Measurements from ENCODE around the gene PHLDB3. TPM values are rescaled to one million over a fixed set of nuclear protein-coding genes. Genes with fewer than 3 reads are reported as not detected.
"Not testable (repeated sequence)": the region's sequence is repeated elsewhere in the genome, so short reads cannot be mapped to it uniquely, and the experiment has no call there.

Gene PHLDB3
- total RNA-seq, 2 experiments from 2014 or later: 12.9 to 14.9 TPM

DNA sequence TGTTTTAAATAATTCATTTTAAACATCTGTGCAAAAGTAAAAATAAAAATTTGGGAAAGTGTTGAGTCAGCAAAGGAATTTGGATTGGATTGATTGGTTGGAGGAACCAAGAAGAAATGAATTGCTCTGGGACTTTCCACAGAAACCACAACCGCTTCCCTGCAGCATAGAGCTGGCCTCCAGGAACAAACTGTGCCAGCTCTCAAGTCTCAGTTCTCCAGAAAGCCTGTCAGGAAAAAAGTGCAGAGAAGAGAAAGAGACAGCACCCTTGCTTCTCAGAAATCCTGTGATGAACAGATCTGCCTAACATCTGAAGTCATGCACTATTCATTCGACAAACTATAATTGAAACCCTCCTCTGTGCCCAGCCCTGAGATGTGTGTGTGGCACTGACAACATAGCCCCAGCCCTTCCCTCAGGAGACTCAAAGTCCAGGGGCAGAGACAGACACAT, 54.0 kb downstream of the PHLDB3 start:
- Mint-ChIP-seq H3K4me1 (ENCODE audit: low read depth) (peaks cover 16% of the 10 kb centered on the region), H3K4me3 (no peak overlapping the region), H3K27ac (no peak overlapping the region), H3K36me3 (ENCODE audit: low read depth) (no peaks in the 10 kb centered on the region), H3K9me3 (peaks cover 4% of the 10 kb centered on the region), H3K27me3 (ENCODE audit: low read depth) (no peaks in the 10 kb centered on the region)
- CTCF ChIA-PET: interaction anchor here (11.7 kb wide), 1 partner anchor 70 kb away, joined by 230 read pairs; no protein-coding TSS in a partner anchor
- intact Hi-C loops (cut with micrococcal nuclease): no loop called here
- DNase-seq: no peak

DNA sequence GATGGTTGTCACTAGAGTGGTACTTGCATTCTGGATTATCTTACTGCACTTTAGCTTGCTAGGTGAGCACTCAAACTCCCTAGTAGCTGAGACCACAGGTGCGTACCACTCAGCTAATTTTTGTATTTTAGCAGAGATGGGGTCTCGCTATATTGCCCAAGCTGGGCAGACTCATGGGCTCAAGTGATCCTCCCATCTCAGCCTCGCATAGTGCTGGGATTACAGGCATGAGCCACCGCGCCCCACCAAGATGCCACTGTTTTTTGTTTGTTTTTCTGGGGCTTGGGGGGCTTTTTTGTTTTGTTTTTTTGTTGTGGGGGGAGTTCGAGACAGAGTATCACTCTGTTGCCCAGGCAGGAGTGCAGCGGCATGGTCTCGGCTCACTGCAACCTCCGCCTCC, 56.9 kb downstream of the PHLDB3 start:
- H3K27ac Mint-ChIP-seq: no peak overlapping the region
- intact Hi-C loops (cut with micrococcal nuclease): loop anchor here (1.0 to 10.0 kb wide), 6 partner anchors 28 to 360 kb away; partner anchors contain the start of gene PHLDB3

DNA sequence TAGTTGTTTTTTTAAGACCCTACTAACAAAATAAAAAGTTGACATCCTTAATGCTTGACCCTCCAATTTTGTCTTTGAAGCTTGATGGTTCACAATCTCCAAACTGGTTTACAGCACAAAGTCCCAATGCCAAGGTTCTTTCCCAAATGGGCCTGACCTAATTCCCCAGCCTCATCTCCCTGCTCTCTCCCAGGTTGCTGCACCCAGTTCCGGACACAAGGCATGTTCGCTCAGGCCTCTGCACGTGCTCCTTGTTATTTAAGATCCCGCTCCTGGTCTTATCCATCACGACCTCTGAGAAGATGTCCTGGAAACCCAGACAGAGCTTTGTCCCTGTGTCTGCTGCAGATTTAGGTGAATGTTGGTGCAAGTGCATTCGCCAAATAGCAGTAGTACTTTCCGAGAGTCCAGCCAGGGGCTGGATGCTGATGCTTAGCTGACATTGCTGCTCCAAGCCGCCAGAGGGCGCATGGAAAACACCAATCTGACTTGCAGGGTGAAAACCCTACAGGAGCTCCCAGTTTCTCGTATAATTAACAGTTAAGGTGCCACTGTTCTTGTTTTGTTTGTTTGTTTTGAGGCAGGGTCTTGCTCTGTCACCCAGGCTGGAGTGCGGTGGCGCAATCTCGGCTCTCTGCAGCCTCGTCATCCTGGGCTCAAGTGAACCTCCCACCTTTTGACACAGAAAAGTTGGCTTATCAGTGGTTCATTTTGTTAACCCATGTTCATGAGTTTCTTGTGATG, 57.6 kb downstream of the PHLDB3 start:
- H3K4me3 Mint-ChIP-seq: no peak overlapping the region
- CTCF ChIA-PET: interaction anchor here (0.6 to 11.7 kb wide), 33 partner anchors 8 to 298 kb away, joined by 3 to 230 read pairs (median 5); partner anchors contain the start of genes ETHE1, IRGQ, LYPD3 and PHLDB3
- no peaks in the 10 kb centered on the region for H3K27me3 Mint-ChIP-seq (ENCODE audit: low read depth)

More for the DNA sequence above, 56.9 kb downstream of the PHLDB3 start:
- no peaks in the 10 kb centered on the region for H3K36me3 Mint-ChIP-seq (ENCODE audit: low read depth)
- peaks cover 3% of the 10 kb centered on the region for H3K9me3 Mint-ChIP-seq
- CTCF ChIA-PET: interaction anchor here (0.6 to 11.7 kb wide), 31 partner anchors 9 to 1277 kb away, joined by 3 to 230 read pairs (median 5); partner anchors contain the start of genes ETHE1, IRGQ, LYPD3 and PHLDB3
- no peak for DNase-seq
- H3K4me3 Mint-ChIP-seq: no peak overlapping the region
- no peaks in the 10 kb centered on the region for H3K27me3 Mint-ChIP-seq (ENCODE audit: low read depth)
- H3K4me1 Mint-ChIP-seq (ENCODE audit: low read depth): peaks cover 21% of the 10 kb centered on the region

DNA sequence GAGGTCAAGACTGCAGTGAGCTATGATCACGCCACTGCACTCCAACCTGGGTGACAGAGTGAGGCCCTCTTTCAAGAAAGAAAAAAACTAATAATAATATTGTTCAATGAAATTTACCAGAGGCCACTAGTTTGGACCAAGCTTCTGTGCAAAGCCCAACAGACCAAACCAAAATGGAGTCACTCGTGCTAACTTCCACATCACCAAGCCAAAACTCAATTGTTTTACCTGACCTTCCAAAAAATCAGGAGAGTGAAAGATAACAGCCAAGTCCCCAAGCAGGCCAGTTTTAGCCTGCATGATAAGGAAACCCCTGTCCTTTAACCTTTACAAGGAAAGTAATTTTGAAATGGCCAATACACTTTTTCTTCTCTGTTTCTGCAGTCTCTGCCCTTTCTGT, 59.1 kb downstream of the PHLDB3 start:
- DNase-seq: no peak
- peaks cover 15% of the 10 kb centered on the region for H3K4me1 Mint-ChIP-seq (ENCODE audit: low read depth)
- H3K27ac Mint-ChIP-seq: no peak overlapping the region
- no peaks in the 10 kb centered on the region for H3K9me3 Mint-ChIP-seq
- H3K27me3 Mint-ChIP-seq (ENCODE audit: low read depth): no peaks in the 10 kb centered on the region
- intact Hi-C loops (cut with micrococcal nuclease): loop anchor here (5.0 to 10.0 kb wide), 2 partner anchors 179 to 362 kb away; no protein-coding TSS in a partner anchor
- no peak overlapping the region for H3K4me3 Mint-ChIP-seq
- H3K36me3 Mint-ChIP-seq (ENCODE audit: low read depth): no peaks in the 10 kb centered on the region
- CTCF ChIA-PET: interaction anchor here (0.6 to 11.7 kb wide), 9 partner anchors 13 to 342 kb away, joined by 3 to 230 read pairs (median 4); partner anchors contain the start of genes IRGQ, LYPD3 and PHLDB3

More for the DNA sequence above, 57.6 kb downstream of the PHLDB3 start:
- intact Hi-C loops (cut with micrococcal nuclease): loop anchor here (1.0 to 10.0 kb wide), 6 partner anchors 28 to 360 kb away; partner anchors contain the start of gene PHLDB3
- Mint-ChIP-seq H3K27ac (no peak overlapping the region), H3K9me3 (no peaks in the 10 kb centered on the region), H3K36me3 (ENCODE audit: low read depth) (no peaks in the 10 kb centered on the region), H3K4me1 (ENCODE audit: low read depth) (peaks cover 21% of the 10 kb centered on the region)
- peak; percentile 89 for DNase-seq

DNA sequence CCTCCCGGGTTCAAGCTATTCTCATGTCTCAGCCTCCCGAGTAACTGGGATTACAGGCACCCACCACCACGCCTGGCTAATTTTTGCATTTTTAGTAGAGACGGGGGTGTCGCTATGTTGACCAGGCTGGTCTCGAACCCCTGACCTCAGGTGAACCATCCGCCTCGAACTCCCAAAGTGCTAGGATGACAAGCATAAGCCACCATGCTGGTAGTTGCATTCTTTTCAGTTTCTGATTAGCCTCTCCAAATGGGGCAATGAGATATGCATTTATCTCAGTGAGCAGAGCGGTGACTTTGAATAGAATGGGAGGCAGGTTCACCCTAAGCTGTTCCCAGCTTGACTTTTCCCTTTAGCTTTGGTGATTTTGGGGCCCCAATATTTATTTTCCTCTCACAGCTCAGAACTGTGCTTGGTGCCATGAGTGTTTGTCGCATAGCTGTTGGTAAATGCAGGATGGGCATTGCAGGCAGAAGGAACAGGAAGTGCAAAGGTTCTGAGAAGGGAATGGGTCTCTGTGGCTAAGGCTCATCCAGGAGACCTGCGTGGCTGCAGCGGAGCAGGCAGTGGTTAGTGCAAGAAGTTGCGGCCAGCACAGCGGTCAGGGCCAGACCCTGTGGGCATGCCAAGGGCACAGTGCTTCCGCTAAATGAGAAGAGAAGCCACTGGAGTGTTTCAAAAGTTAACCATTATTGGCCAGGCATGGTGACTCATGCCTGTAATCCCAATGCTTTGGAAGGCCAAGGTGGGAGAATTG, 59.8 kb downstream of the PHLDB3 start:
- peaks cover 1% of the 10 kb centered on the region for H3K9me3 Mint-ChIP-seq
- H3K27me3 Mint-ChIP-seq (ENCODE audit: low read depth): no peaks in the 10 kb centered on the region
- H3K4me1 Mint-ChIP-seq (ENCODE audit: low read depth): peaks cover 15% of the 10 kb centered on the region
- no peaks in the 10 kb centered on the region for H3K36me3 Mint-ChIP-seq (ENCODE audit: low read depth)
- H3K27ac Mint-ChIP-seq: no peak overlapping the region
- intact Hi-C loops (cut with micrococcal nuclease): loop anchor here (5.0 to 10.0 kb wide), 2 partner anchors 180 to 363 kb away; no protein-coding TSS in a partner anchor
- H3K4me3 Mint-ChIP-seq: no peak overlapping the region
- CTCF ChIA-PET: interaction anchor here (0.6 to 11.7 kb wide), 5 partner anchors 13 to 80 kb away, joined by 3 to 230 read pairs (median 3); partner anchors contain the start of gene LYPD3
- DNase-seq: no peak

DNA sequence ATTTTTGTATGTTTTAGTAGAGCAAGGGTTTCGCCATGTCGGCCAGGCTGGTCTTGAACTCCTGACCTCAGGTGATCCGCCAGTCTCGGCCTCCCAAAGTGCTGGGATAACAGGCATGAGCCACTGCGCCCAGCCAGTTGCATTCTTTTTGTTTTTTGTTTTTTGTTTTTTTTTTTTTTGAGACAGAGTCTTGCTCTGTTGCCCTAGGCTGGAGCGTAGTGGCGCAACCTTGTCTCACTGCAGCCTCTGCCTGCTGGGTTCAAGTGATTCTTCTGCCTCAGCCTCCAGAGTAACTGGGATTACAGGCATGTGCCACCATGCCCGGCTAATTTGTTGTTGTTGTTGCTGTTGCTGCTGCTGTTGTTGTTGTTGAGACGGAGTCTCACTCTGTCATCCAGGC, 60.5 kb downstream of the PHLDB3 start:
- not testable (repeated sequence) for H3K36me3 Mint-ChIP-seq (ENCODE audit: low read depth); H3K27me3 Mint-ChIP-seq (ENCODE audit: low read depth); H3K9me3 Mint-ChIP-seq; H3K27ac Mint-ChIP-seq; DNase-seq; H3K4me3 Mint-ChIP-seq
- CTCF ChIA-PET: interaction anchor here (11.7 kb wide), 1 partner anchor 76 kb away, joined by 230 read pairs; no protein-coding TSS in a partner anchor
- peaks cover 20% of the 10 kb centered on the region for H3K4me1 Mint-ChIP-seq (ENCODE audit: low read depth)
- intact Hi-C loops (cut with micrococcal nuclease): loop anchor here (10.0 kb wide), 1 partner anchor 181 kb away; no protein-coding TSS in a partner anchor

DNA sequence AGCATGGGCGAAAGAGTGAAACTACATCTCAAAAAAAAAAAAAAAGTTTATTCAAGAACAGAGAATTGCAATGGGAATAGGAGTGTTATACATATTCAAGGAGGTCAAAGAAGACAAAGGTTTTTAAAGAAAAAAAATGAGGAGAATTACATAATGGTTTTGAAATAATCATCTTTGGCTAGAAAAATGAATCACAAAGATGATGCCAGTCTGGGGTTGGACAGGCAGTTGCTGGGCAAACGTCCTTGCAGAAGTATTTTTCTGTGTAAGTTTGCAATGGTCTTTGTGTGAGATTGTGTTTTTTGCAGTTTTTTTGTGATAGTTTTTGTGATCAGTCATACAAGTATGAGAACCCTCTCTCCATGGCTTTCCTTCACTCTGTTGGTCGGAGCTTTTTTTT, 62.8 kb downstream of the PHLDB3 start:
- CTCF ChIA-PET: interaction anchor here (11.7 kb wide), 1 partner anchor 78 kb away, joined by 230 read pairs; no protein-coding TSS in a partner anchor
- intact Hi-C loops (cut with micrococcal nuclease): loop anchor here (10.0 kb wide), 1 partner anchor 183 kb away; no protein-coding TSS in a partner anchor

DNA sequence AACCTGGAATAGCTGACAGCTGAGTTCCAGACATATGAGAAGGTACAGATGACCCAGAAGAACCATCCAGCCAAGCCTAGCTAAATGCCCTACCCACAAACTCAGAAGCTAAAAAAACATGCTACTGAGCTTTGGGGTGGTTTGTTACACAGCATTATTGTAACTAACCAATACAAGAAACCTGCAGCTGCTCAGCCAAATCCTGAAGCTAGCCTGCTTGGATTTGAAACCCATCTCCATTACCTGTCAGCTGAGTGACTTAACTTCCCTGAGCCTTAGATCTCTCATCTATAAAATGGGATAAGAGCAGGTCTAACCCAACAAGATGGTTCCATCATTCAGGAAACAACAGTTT, 64.9 kb downstream of the PHLDB3 start:
- H3K4me3 Mint-ChIP-seq: no peak overlapping the region
- peaks cover 30% of the 10 kb centered on the region for H3K4me1 Mint-ChIP-seq (ENCODE audit: low read depth)

More for the DNA sequence above, 62.8 kb downstream of the PHLDB3 start:
- peaks cover 1% of the 10 kb centered on the region for H3K9me3 Mint-ChIP-seq
- no peak for DNase-seq
- H3K36me3 Mint-ChIP-seq (ENCODE audit: low read depth): no peaks in the 10 kb centered on the region
- peaks cover 32% of the 10 kb centered on the region for H3K4me1 Mint-ChIP-seq (ENCODE audit: low read depth)
- H3K27me3 Mint-ChIP-seq (ENCODE audit: low read depth): no peaks in the 10 kb centered on the region
- no peak overlapping the region for H3K4me3 Mint-ChIP-seq
- H3K27ac Mint-ChIP-seq: no peak overlapping the region

DNA sequence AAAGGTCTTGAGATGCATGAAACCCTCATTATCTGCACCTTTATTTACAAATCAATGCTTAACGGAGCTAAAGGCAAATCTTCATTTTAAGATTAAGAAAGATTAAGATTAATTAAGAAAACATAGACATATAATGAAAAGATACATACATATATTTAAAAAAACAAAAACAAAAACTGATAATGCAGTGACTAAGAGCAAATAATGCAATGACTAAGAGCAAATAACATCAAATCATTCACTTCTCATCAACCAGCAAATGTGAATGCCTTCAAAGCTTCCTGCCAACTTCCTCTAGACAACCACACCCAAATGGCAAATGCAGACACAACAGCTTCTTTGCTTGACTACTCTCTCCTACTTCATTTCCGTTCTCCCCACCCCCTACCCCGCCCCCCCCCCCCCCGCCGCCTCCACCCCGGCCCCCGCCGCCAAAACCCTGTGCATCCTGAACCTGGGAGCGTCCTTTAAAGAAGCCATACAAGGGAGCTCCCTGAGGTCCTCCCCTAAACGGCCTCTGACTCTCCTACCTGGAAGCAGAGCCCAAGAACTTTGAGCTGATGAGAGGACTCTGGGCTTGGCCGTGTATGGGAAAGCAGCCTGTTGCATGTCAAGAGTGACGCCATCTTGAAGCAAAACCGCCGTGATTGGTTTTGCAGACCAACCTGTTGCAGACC, 65.4 kb downstream of the PHLDB3 start:
- no peak overlapping the region for H3K4me3 Mint-ChIP-seq
- peaks cover 29% of the 10 kb centered on the region for H3K4me1 Mint-ChIP-seq (ENCODE audit: low read depth)
- no peaks in the 10 kb centered on the region for H3K27me3 Mint-ChIP-seq (ENCODE audit: low read depth)
- CTCF ChIA-PET: interaction anchor here (0.6 to 4.9 kb wide), 10 partner anchors 8 to 351 kb away, joined by 3 to 38 read pairs (median 3); no protein-coding TSS in a partner anchor
- intact Hi-C loops (cut with micrococcal nuclease): loop anchor here (1.0 kb wide), 1 partner anchor 326 kb away; no protein-coding TSS in a partner anchor
- H3K9me3 Mint-ChIP-seq: peaks cover 1% of the 10 kb centered on the region
- DNase-seq: peak; percentile 48
- no peaks in the 10 kb centered on the region for H3K36me3 Mint-ChIP-seq (ENCODE audit: low read depth)
- peak overlapping the region; percentile 51 for H3K27ac Mint-ChIP-seq

More for the DNA sequence above, 64.9 kb downstream of the PHLDB3 start:
- intact Hi-C loops (cut with micrococcal nuclease): loop anchor here (1.0 to 10.0 kb wide), 2 partner anchors 185 to 326 kb away; no protein-coding TSS in a partner anchor
- H3K9me3 Mint-ChIP-seq: peaks cover 1% of the 10 kb centered on the region
- H3K36me3 Mint-ChIP-seq (ENCODE audit: low read depth): no peaks in the 10 kb centered on the region
- no peaks in the 10 kb centered on the region for H3K27me3 Mint-ChIP-seq (ENCODE audit: low read depth)
- no peak for DNase-seq
- CTCF ChIA-PET: interaction anchor here (0.6 to 4.9 kb wide), 9 partner anchors 7 to 352 kb away, joined by 3 to 38 read pairs (median 3); no protein-coding TSS in a partner anchor
- no peak overlapping the region for H3K27ac Mint-ChIP-seq

DNA sequence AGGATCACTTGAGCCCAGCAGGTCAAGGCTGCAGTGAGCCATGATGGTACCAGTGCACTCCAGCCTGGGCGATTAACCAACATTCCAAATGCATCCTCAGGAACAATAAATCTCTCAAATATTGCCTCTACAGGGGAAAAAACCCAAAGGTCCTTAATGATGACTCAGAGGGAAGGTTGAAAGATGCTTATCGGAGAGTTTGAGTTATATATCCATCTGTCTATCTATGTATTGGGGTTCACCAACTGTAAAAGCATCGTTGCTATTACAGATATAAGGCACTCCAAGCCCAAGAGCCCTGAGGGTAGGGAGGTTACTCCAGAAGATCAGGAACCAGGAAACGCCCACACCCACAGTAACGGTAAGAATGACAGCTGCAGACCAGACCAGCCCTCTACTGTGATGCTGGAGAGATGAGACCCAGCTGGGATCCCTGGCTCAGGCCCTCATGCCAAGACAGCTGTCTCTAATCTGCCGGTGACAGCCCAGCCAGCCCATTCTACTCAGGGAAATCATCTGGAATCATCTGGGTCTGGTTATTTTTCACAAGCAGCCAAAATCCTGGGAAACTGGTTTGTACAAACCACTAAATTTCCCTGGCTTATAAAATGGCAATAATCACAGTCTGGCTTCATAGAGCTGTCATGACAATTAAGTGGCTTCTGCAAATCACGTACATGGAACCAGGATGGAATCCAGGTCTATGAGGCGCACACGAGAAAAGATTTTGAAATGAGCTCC, 66.1 kb downstream of the PHLDB3 start:
- Mint-ChIP-seq H3K36me3 (ENCODE audit: low read depth) (no peaks in the 10 kb centered on the region), H3K4me3 (no peak overlapping the region), H3K27me3 (ENCODE audit: low read depth) (no peaks in the 10 kb centered on the region), H3K9me3 (peaks cover 1% of the 10 kb centered on the region), H3K27ac (peak overlapping the region; percentile 51), H3K4me1 (ENCODE audit: low read depth) (peaks cover 27% of the 10 kb centered on the region)
- peak; percentile 43 for DNase-seq
- CTCF ChIA-PET: interaction anchor here (0.7 to 4.9 kb wide), 7 partner anchors 9 to 156 kb away, joined by 3 to 38 read pairs (median 8); no protein-coding TSS in a partner anchor
- intact Hi-C loops (cut with micrococcal nuclease): loop anchor here (1.0 kb wide), 1 partner anchor 327 kb away; no protein-coding TSS in a partner anchor

Measured in activated naive CD4-positive, alpha-beta T cell treated with anti-CD3 and anti-CD28 coated beads for 36 hours (primary cell).